ENCODE measurements around the gene IFI27L1.

IFI27L1 gene

GRCh38 chr14:94102768-94103482, 21.8 kb downstream of the IFI27L1 start:
- Histone ChIP-seq H3K9ac (ENCODE audit: low read depth, low read length) (no peak overlapping the region), H3K4me1 (ENCODE audit: insufficient read depth, low read length) (no peaks in the 10 kb centered on the region), H3K9me3 (ENCODE audit: insufficient read depth, low read depth, low read length) (no peaks in the 10 kb centered on the region), H3K36me3 (ENCODE audit: insufficient read depth, low read length) (no peaks in the 10 kb centered on the region), H3K4me3 (ENCODE audit: low read length) (no peak overlapping the region), H3K27ac (ENCODE audit: low read depth, low read length) (no peak overlapping the region), H3K27me3 (ENCODE audit: insufficient read depth, low read length) (no peaks in the 10 kb centered on the region)
- WGBS = 92% methylated on average over 8 of the region's 8 CpGs

DNA sequence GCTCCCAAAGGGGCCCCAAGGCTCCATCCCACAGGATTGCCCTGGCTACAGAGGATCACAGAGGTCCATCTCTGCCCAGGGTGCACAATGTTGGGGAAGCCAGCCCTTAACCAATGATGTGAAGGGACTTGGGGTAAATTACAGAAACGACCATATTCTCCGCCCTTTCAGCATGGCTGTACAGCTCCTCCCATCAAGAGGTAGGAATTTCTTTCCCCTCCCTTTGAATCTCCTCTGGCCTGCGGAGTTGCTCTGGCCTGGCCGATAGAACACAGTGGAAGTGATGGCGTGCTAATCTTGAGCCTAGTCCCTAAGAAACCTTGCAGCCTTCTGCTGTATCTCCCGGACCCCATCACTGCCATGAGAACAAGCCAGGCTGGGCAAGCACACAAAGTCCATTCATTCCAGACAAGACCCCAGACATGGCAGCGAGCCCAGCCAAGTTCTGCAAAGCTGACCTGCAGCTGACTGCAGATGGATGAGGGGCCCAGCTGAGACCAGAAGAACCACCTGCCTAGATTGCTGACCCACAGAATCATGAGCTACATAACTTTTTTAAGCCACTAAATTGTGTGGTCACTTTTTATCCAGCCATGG, 22.5 kb downstream of the IFI27L1 start:
- H3K36me3 ChIP-seq (ENCODE audit: insufficient read depth, low read length) = no peaks in the 10 kb centered on the region
- H3K27me3 ChIP-seq (ENCODE audit: insufficient read depth, low read length) = no peaks in the 10 kb centered on the region
- no peak overlapping the region for H3K9ac ChIP-seq (ENCODE audit: low read depth, low read length)
- 91% methylated on average over 7 of the region's 7 CpGs for WGBS
- H3K4me1 ChIP-seq (ENCODE audit: insufficient read depth, low read length) = no peaks in the 10 kb centered on the region
- no peaks in the 10 kb centered on the region for H3K9me3 ChIP-seq (ENCODE audit: insufficient read depth, low read depth, low read length)
- no peak overlapping the region for H3K27ac ChIP-seq (ENCODE audit: low read depth, low read length)
- no peak overlapping the region for H3K4me3 ChIP-seq (ENCODE audit: low read length)

- Histone ChIP-seq H3K36me3 (ENCODE audit: insufficient read depth, low read length) (no peaks in the 10 kb centered on the region), H3K9ac (ENCODE audit: low read depth, low read length) (no peak overlapping the region), H3K4me1 (ENCODE audit: insufficient read depth, low read length) (no peaks in the 10 kb centered on the region), H3K4me3 (ENCODE audit: low read length) (no peak overlapping the region), H3K27me3 (ENCODE audit: insufficient read depth, low read length) (no peaks in the 10 kb centered on the region), H3K9me3 (ENCODE audit: insufficient read depth, low read depth, low read length) (no peaks in the 10 kb centered on the region), H3K27ac (ENCODE audit: low read depth, low read length) (no peak overlapping the region)
- 94% methylated on average over 8 of the region's 10 CpGs for WGBS
Measured at GRCh38 chr14:94104731-94105130, 23.6 kb downstream of the IFI27L1 start.

DNA sequence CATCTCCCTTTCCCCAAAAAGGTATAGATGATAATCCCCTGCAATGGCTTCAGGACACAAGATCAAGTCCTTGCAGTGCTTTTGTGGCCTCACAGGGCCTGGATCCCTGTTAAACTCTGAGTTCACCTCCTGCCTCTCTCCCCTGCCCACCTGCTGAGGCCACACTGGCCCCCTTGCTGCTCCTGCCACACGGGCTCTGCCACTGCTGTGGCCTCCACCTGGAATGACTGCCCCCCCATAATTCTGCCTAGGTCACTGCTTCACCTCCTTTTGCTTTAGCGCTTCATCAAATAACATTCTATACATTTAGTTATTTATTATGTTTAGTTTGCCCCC, 28.8 kb downstream of the IFI27L1 start:
- H3K27ac ChIP-seq (ENCODE audit: low read depth, low read length) = no peak overlapping the region
- H3K27me3 ChIP-seq (ENCODE audit: insufficient read depth, low read length) = no peaks in the 10 kb centered on the region
- no peak overlapping the region for H3K4me3 ChIP-seq (ENCODE audit: low read length)
- H3K9ac ChIP-seq (ENCODE audit: low read depth, low read length) = no peak overlapping the region
- no peaks in the 10 kb centered on the region for H3K9me3 ChIP-seq (ENCODE audit: insufficient read depth, low read depth, low read length)
- no peaks in the 10 kb centered on the region for H3K4me1 ChIP-seq (ENCODE audit: insufficient read depth, low read length)
- WGBS = 70% methylated on average over 1 of the region's 2 CpGs
- no peaks in the 10 kb centered on the region for H3K36me3 ChIP-seq (ENCODE audit: insufficient read depth, low read length)

GRCh38 chr14:94110552-94111181, 29.6 kb downstream of the IFI27L1 start, which contains the start of gene IFI27:
IFI27 (plus strand) TSS chr14:94110736.
- no peaks in the 10 kb centered on the region for H3K36me3 ChIP-seq (ENCODE audit: insufficient read depth, low read length)
- H3K4me3 ChIP-seq (ENCODE audit: low read length) = no peak within 1 kb of the TSS
- no peak within 1 kb of the TSS for H3K9ac ChIP-seq (ENCODE audit: low read depth, low read length)
- no peak within 1 kb of the TSS for H3K27ac ChIP-seq (ENCODE audit: low read depth, low read length)
- no peaks in the 10 kb centered on the region for H3K4me1 ChIP-seq (ENCODE audit: insufficient read depth, low read length)
- H3K27me3 ChIP-seq (ENCODE audit: insufficient read depth, low read length) = no peaks in the 10 kb centered on the region
- H3K9me3 ChIP-seq (ENCODE audit: insufficient read depth, low read depth, low read length) = no peaks in the 10 kb centered on the region
- 83% methylated on average over 14 of the region's 14 CpGs for WGBS

DNA sequence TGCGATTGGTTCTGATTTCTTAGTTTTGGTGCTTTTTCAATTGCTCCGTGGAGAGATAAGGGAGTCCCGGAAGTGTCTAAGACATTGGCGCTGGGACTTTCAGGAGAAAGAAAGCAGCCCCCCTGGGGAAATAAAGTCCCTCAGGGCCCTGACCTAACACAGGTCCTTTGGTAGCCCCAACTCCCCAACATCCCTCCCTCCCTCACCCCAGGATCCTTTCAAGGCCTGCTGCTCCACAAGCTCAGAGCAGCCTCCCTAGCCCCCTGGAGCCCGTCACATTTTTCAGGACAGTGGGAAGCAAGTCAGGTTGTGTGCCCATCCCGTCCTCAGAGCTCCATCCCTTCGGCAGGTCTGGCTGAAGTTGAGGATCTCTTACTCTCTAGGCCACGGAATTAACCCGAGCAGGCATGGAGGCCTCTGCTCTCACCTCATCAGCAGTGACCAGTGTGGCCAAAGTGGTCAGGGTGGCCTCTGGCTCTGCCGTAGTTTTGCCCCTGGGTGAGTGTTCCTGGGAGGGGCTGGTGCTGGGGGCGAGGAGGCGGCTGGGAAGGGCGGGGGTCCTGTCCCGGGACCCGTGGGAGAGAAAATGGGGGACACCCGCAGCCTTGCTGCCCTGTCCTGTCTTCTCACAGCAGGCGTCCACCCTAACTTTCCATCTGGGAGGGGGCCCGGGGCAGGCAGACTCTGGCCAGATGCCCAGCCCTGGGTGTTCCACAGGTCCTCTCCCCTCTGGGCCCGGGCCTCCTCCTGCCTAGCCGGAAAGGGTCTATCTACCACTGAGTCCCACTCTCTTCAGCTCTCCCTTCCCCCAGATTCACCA, 30.4 kb downstream of the IFI27L1 start:
- H3K4me1 ChIP-seq (ENCODE audit: insufficient read depth, low read length) = no peaks in the 10 kb centered on the region
- no peak overlapping the region for H3K4me3 ChIP-seq (ENCODE audit: low read length)
- H3K9me3 ChIP-seq (ENCODE audit: insufficient read depth, low read depth, low read length) = no peaks in the 10 kb centered on the region
- H3K36me3 ChIP-seq (ENCODE audit: insufficient read depth, low read length) = no peaks in the 10 kb centered on the region
- no peak overlapping the region for H3K27ac ChIP-seq (ENCODE audit: low read depth, low read length)
- WGBS = 95% methylated on average over 20 of the region's 20 CpGs
- H3K9ac ChIP-seq (ENCODE audit: low read depth, low read length) = no peak overlapping the region
- no peaks in the 10 kb centered on the region for H3K27me3 ChIP-seq (ENCODE audit: insufficient read depth, low read length)

- 90% methylated on average over 6 of the region's 6 CpGs for WGBS
- H3K4me1 ChIP-seq (ENCODE audit: insufficient read depth, low read length) = no peaks in the 10 kb centered on the region
- H3K4me3 ChIP-seq (ENCODE audit: low read length) = no peak overlapping the region
- H3K27ac ChIP-seq (ENCODE audit: low read depth, low read length) = no peak overlapping the region
- no peaks in the 10 kb centered on the region for H3K36me3 ChIP-seq (ENCODE audit: insufficient read depth, low read length)
- no peaks in the 10 kb centered on the region for H3K9me3 ChIP-seq (ENCODE audit: insufficient read depth, low read depth, low read length)
- no peak overlapping the region for H3K9ac ChIP-seq (ENCODE audit: low read depth, low read length)
- H3K27me3 ChIP-seq (ENCODE audit: insufficient read depth, low read length) = no peaks in the 10 kb centered on the region
Measured at GRCh38 chr14:94112513-94113063, 31.5 kb downstream of the IFI27L1 start.

- WGBS = 90% methylated on average over 7 of the region's 7 CpGs
- Histone ChIP-seq H3K27ac (ENCODE audit: low read depth, low read length) (no peak overlapping the region), H3K9ac (ENCODE audit: low read depth, low read length) (no peak overlapping the region), H3K4me3 (ENCODE audit: low read length) (no peak overlapping the region), H3K4me1 (ENCODE audit: insufficient read depth, low read length) (no peaks in the 10 kb centered on the region), H3K27me3 (ENCODE audit: insufficient read depth, low read length) (no peaks in the 10 kb centered on the region), H3K9me3 (ENCODE audit: insufficient read depth, low read depth, low read length) (no peaks in the 10 kb centered on the region), H3K36me3 (ENCODE audit: insufficient read depth, low read length) (no peaks in the 10 kb centered on the region)
Measured at GRCh38 chr14:94113073-94113472, 32.0 kb downstream of the IFI27L1 start.

DNA sequence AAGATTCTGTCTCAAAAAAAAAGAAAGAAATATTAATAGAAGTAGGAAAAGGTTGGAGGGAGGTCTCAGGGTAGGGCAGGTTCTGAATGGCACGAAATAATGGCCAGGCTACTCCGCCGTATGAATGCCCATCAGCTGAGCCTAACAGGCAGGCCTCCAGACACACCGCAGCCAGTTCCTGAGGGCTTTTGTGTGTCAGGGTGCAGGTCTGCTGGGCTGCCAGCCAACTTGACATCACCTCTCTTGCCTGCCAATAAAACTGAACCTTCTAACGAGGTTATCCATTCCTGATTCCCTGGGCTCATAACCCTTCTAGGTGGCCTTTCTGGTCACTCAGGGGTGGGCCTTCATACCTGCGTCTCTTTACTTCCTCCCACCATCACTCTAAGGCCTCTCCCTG, 32.4 kb downstream of the IFI27L1 start:
- Histone ChIP-seq H3K27me3 (ENCODE audit: insufficient read depth, low read length) (no peaks in the 10 kb centered on the region), H3K9me3 (ENCODE audit: insufficient read depth, low read depth, low read length) (no peaks in the 10 kb centered on the region), H3K36me3 (ENCODE audit: insufficient read depth, low read length) (no peaks in the 10 kb centered on the region), H3K27ac (ENCODE audit: low read depth, low read length) (no peak overlapping the region), H3K4me3 (ENCODE audit: low read length) (no peak overlapping the region), H3K4me1 (ENCODE audit: insufficient read depth, low read length) (no peaks in the 10 kb centered on the region), H3K9ac (ENCODE audit: low read depth, low read length) (no peak overlapping the region)
- WGBS = 76% methylated on average over 6 of the region's 6 CpGs

DNA sequence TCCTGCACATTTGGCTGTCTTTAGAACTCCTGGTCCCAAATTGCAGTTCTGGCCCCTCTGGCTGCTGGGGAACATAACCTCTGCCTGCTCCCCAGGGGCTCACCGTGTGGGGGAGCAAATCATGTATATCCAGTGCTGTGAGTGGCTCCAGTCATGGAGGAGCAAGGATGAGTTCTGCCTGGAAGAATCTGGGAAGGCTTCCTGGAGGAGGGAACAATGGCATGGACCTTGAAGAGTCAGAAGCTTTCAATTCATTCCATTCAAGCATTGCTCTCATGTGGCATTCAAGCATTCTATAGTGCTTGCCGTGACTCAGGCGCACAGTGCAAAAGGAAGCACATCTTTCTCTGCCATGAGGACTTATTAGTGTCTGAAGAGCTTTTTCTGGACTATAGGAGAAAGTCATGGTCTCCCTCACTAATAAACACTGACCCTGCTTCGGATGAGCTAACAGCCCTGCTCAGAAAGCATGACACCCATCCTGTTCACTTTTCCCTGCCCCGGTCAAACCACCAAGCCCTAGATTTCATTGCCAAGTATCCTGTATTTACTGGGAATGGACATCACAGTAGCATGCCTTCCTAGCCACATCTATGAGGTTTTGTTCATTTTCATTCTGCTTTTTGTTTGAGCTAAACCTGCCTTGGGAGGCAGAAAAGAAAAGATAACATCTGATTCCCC, 32.9 kb downstream of the IFI27L1 start:
- Histone ChIP-seq H3K36me3 (ENCODE audit: insufficient read depth, low read length) (no peaks in the 10 kb centered on the region), H3K9ac (ENCODE audit: low read depth, low read length) (no peak overlapping the region), H3K4me3 (ENCODE audit: low read length) (no peak overlapping the region), H3K4me1 (ENCODE audit: insufficient read depth, low read length) (no peaks in the 10 kb centered on the region), H3K9me3 (ENCODE audit: insufficient read depth, low read depth, low read length) (no peaks in the 10 kb centered on the region), H3K27ac (ENCODE audit: low read depth, low read length) (no peak overlapping the region), H3K27me3 (ENCODE audit: insufficient read depth, low read length) (no peaks in the 10 kb centered on the region)
- WGBS = 91% methylated on average over 5 of the region's 5 CpGs
